HG03064 (cell line): ENCODE results near the gene CAB39L.

Experiments
- ATAC-seq: cut with Tn5 transposase; IDR thresholded peaks from one replicate; pipeline ENCODE4 v1.9.1; 2021; ENCODE audit warnings: low read depth; ENCODE audit not compliant: unreplicated experiment

Gene CAB39L

DNA sequence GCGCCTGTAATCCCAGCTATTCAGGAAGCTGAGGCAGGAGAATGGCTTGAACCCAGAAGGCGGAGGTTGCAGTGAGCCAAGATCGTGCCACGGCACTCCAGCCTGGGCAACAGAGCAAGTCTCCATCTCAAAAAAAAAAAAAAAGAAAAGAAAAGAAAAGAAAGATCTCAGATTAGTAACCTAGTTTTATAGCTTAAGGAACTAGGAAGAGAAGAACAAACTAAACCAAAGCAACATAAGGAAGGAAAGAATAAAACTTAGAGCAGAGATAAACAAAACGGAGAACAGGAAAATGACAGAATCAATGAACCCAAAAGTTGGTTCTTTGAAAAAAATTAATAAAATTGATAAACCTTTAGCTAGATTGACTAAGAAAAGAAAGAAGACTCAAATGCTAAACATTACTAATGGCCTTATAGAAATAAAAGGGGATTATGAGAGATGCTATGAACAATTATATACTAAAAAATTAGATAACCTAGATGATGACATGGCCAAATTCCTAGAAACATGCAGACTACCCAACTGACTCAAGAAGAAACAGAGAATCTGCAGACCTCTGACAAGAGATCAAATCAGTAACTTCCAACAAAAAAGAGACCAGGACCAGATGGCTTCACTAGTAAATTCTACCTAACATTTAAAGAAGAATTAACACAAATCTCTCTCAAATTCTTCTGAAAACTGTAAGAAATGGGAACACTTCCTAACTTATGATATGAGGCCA lies 127.9 kb downstream of the CAB39L start:
- ATAC-seq = no peak

DNA sequence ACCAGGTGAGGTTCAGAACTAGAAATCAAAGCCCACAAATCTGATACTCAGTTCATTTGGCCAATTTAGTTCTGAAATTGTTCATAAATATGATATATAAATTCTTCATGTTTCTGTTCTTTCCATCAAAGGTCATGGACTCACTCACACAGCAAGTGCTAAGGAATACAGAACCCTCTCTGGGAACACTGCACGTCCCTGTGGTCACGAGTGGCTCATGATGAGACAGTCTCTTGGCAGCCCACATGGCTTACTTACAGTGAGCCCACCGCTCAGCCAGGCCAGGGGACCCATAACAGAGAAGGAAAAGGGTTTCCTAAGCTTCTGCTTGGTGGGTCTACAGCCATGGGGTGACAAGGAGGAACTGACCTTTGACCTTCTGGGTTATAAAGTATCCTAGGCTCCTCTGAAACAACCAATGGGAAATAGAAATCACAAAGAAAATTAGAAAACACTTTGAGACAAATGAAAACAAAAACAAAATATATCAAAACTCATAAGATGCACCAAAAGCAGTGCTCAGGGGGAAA lies 128.8 kb downstream of the CAB39L start:
- no peak for ATAC-seq

- ATAC-seq = no peak
Measured at GRCh38 chr13:49314344-49314882, 129.5 kb downstream of the CAB39L start.

DNA sequence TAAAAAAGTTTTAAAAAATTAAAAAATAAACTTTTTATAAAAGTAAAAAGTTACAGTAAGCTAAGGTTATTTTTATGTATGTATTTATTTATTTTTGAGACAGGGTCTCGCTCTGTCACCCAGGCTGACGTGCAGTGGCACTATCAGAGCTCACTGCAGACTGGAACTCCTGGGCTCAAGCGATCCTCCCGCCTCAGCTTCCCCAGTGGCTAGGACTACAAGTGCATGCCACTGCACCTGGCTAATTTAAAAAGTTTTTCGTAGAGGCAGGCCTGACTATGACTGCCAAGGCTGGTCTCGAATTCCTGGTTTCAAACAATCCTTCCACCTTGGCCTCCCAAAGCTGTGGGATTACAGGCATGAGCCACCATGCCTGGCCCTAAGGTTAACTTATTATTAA lies 132.0 kb downstream of the CAB39L start:
- ATAC-seq = no peak

DNA sequence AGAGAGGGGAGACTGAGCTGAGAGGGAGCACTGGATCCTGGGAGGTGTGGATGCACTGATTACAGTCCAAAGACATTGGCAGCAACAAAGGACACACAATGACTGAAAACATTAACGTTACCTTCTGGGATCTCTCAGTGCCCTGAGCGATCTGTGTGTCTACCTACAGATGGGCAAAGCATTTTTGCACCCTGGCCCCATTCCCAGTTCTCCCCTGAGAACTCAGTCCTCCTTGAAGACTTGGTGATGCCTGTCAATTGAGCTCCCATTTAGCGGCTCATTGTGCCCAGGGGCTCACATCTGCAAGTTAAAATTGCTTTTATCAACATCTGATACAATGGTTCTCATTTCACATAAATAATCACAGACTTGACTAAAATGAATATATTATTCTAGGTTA lies 133.6 kb downstream of the CAB39L start:
- ATAC-seq = no peak

GRCh38 chr13:49308921-49309408 lies 134.9 kb downstream of the CAB39L start:
- ATAC-seq = no peak

- ATAC-seq = no peak
Measured at GRCh38 chr13:49308097-49308875, 135.6 kb downstream of the CAB39L start.

GRCh38 chr13:49307365-49307764 lies 136.5 kb downstream of the CAB39L start:
- no peak for ATAC-seq

DNA sequence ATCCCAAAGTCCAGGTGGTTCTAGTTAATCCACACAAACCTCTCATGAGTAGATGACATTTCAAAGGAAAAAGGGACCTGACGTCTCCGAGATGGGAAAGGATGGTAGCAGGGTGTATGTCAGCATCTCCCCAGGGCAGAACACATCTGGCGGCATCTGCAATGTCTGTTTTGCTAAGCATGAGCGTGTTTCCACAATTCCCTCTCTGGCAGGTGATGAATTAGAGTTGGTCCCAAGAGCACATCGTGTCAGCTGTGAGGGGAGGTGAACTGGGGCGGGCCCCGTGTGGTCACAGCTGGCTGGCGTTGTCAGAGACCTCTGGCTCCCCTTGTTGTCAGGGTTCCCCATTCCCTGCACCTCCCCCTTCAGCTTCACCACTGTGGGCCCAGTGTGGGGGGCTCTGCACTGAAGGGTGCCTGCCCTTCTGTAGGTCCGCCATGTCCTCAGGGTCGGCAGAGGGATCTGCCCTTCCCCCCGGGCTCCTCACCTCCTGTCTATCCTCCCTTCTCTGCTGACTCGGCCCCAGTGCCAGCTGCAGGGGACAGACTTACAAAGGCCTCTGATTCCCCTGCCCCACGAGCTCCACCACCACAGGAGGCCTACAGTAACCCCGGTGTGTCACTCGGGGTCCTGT lies 138.0 kb downstream of the CAB39L start:
- ATAC-seq = no peak

GRCh38 chr13:49304763-49305700 lies 138.8 kb downstream of the CAB39L start:
- ATAC-seq = no peak

- no peak for ATAC-seq
Measured at GRCh38 chr13:49304356-49304755, 139.5 kb downstream of the CAB39L start.

DNA sequence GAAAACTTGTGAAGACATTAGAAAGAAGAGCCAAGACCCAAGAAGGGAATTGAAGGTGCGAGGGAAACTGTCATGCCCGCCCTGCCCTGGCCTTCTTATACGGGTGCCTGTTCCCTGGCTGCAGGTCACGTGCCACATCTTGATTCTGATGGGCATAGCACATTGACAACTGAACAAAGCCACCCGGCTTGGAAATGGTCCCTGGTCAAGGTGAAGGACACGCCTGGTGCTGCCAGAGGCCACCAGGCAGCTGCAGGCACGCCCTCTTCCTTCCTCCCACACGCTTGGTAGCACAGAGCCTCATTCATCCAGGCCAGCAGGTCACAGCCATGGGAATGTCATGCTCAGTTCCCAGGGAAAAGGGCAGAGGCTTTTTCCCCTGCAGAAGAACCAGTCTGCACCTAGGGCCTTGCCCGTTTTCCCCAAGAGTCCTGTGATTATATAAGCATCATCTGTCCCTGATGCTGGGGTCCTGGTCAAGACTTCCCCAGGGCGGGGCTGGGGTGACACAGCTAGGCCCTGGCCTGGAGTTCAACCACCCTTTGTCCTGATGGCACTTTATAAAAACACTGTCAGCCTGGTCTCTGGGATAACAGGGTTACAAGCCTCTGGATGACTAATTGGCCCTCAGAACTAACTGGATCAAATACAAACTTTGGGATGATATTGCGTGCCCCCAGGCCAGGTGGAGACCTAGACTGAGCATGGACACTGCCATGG lies 140.2 kb downstream of the CAB39L start:
- ATAC-seq = no peak

DNA sequence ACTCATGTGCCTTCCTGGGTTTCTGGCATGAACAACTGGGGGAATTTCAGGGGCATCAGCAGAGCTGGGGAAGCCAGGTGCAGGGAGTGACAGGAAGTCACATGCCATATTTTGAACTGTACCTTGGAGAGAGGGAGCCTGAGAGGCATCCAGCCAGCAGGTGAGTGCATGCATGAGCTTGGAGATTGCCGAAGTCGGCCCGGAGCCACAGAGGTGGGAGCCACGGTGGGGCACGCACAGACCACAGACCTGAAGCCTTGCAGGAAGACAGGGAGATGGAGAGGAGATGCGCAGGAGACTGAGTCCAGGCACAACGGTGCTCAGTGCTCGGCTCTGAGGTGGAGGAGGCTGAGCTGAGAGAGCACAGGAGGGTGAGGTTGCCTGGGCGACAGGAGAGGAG lies 141.0 kb downstream of the CAB39L start:
- no peak for ATAC-seq

DNA sequence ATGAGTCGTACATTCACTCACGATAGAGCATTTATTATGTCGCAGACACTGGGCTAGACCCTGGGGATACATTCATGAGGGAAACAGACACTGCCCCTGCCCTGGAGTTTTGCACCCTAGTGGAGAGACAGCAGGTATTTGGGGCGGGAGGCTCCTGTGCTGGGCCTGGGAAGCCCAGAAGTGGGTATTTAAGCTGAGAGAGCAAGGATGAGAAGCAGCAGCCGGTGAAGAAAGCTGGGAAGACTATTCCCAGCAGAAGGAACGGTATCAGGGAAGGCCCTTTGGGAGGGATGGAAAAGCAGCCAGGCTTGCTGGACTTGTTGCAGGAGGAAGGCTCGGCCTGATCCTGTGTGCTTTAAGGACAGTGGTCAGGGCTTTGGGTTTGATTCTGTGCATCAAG lies 141.6 kb downstream of the CAB39L start:
- ATAC-seq = no peak

- peak; percentile 93 for ATAC-seq
Measured at GRCh38 chr13:49300739-49301589, 142.9 kb downstream of the CAB39L start.

DNA sequence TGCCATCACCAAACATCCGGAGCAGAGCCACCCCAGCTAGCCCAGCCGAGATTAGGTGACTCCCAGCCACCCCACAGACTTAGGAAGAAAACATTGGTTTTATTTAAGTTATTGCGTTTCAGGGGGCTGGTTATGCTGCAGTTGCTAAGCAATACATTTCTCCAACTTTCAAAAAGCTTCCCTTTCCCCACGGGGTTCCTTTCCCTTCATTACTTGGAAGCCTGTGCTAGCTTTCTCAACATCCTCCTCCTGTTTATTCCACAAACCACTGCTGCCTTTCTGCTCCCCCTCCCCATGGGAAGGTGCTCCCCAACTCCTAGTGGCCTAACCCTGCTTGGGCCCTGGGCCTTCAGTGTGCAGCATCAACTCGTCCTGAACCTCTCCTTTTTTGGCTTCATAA lies 143.6 kb downstream of the CAB39L start:
- ATAC-seq = no peak

DNA sequence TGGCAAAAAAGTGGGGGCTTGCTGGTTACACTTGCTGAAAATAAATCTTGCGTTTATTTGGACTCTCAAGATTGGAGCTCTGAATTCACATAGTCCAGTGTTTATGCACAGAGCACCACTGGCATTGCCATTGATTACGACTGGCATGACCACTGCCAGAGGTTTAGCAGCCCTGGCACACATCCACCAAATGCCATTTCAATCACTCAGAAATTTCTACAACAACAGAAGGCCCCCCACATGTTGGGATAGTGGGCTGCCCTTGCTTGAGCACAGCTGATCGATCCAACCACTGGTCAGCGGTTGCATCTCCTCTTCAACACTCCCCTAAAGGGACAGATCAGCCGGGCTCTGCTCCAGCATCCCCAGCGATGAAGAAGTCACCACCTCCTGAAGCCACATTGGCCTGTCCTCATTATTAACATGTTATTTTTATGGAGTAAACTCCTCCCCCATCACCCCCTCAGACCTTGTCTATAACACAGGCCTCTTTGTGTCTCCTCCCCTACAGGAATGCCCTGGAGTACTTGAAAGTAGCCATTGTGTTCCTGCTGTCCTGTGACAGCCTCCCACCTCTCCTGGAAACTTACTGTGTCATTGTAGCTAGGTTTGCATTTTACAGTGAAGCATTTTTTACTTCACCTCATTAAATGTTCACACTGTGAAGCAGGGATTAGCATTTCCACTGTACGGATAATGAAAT lies 144.8 kb downstream of the CAB39L start:
- ATAC-seq = no peak

- ATAC-seq = no peak
Measured at GRCh38 chr13:49298416-49298815, 145.4 kb downstream of the CAB39L start.
